HG03039 (cell line): ENCODE measurements around the gene TPM4.
"Not testable (repeated sequence)": the region's sequence is repeated elsewhere in the genome, so short reads cannot be mapped to it uniquely, and the experiment has no call there.

ENCODE experiments used
- ATAC-seq: cut with Tn5 transposase; IDR thresholded peaks from one replicate; pipeline ENCODE4 v1.9.1; 2021; ENCODE audit warnings: mild to moderate bottlenecking, moderate library complexity; ENCODE audit not compliant: unreplicated experiment

TPM4 gene

DNA sequence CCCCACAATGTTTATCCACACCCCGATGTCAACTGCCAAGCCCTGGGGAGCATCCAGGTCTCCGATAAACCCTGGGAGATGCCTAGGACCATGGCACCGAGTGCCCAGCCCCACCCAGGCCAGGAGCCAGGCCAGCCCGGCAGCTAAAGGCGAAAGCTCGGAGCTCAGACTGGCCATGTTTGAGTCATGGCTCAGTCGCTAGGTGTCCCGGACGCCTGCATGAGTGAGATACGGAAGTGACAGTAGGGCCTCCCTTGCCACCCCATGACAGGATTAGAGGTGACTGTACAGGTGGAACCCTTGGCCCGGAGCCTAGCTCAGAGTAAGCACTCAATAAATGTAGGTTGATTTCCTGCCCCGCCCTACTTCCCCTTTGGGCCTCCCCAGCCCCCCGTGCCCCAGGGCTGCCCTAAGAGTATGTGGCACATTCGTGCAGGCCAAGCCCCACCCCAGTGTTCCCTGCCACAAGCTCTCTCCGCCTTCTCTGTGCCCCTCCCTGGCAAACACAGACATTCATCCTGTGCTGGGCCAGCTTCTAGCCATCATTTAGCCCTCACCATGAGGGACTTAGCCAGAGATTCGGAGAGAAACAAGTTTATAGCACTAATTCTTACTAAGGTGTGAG, 5.8 kb upstream of the TPM4 start:
- ATAC-seq = no peak

DNA sequence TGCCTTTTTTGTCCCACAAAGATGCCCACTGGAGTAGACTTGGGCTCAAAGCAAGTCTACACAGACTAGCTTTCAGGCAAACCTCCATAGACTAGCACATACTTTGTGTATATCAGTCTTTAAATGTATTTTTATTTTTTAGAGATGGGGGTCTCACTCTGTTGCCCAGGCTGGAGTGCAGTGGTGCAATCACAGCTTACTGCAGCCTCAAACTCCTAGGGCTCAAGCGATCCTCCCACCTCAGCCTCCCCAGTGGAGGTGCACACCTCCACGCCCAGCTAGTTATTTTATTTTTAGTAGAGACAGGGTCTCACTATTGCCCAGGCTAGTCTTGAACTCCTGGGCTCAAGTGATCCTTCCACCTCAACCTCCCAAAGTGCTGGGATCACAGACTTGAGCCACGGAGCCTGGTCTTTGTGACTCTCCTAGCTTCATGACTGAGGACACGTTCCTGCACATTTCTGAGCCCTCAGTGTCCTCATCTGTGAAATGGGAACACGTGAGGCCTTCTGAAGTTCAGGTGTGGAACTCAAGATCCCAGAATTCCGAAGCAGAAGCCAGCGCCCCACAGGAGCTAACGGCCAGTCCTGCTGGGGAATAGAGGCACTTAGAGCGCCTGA, 5.1 kb upstream of the TPM4 start:
- ATAC-seq = no peak

DNA sequence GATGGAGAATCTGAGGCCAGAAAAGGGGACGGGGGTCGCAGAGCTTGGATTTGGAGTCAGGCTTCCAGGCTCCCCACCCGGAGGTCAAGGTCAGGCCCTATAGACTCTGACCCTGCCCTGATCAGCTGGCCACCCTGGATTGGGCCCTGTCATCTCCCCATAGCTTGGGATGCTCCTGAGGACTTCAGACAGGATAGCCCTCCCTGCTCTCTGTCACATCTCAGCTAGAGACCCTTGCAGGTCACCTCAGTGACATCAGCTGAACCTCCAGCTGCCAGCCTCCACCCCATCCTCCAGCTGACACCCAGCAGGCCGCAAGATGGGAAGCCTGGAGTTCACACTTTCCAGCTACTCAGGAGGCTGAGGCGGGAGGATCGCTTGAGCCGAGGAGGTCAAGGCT, 2.8 kb upstream of the TPM4 start:
- ATAC-seq = no peak

DNA sequence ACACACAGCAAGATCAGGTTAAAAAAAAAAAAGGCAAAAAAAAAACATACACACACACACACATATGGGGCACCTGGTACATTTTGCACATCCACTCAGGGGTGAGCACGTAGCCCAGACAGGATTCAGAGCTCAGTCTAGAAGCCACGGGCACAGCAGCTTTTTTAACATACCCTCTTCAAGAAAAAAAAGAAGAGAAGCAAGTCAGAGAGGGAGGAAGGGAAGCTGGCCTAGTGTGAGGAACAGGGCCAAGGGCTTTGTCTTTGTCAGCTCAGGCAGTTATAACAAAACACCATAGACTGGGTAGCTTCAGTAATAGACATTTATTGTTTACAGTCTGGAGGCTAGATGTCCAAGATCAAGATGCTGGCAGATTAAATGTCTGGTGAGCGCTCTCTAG, 2.3 kb upstream of the TPM4 start:
- ATAC-seq = no peak

DNA sequence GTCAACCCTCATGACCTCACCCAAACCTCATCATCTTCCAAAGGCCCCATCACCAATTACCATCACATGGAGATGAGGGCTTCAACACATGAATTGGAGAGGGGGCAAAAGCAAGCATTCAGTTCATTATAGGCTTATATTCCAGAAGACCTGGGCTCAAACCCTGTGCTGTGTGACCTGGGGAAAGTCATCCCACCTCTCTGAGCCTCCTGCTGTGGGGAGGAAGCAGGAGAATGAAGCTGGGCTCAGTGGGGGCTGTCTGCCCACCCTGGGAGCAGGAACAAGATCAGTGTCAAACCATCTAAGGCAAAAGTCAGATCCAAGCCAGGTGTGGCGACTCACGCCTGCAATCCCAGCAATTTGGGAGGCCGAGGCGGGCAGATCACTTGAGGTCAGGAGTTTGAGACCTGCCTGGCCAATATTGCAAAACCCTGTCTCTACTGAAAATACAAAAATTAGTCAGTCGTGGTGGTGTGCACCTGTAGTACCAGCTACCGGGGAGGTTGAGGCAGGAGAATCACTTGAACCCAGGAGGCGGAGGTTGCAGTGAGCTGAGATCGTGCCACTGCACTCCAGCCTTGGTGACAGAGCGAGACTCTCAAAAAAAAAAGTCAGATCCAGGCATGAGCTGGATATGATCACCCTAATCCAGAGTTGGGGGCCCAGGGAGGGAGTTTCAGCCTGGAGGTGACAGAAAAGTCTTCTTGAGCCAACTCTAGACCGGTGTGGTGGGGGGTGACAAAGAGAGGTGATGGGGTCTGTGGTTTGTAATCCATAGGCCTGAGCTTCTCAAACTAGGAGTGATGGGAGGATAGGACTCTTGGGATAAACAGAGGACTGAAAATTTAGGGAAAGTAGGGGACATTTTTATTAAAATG, 1.6 kb upstream of the TPM4 start:
- ATAC-seq = no peak

DNA sequence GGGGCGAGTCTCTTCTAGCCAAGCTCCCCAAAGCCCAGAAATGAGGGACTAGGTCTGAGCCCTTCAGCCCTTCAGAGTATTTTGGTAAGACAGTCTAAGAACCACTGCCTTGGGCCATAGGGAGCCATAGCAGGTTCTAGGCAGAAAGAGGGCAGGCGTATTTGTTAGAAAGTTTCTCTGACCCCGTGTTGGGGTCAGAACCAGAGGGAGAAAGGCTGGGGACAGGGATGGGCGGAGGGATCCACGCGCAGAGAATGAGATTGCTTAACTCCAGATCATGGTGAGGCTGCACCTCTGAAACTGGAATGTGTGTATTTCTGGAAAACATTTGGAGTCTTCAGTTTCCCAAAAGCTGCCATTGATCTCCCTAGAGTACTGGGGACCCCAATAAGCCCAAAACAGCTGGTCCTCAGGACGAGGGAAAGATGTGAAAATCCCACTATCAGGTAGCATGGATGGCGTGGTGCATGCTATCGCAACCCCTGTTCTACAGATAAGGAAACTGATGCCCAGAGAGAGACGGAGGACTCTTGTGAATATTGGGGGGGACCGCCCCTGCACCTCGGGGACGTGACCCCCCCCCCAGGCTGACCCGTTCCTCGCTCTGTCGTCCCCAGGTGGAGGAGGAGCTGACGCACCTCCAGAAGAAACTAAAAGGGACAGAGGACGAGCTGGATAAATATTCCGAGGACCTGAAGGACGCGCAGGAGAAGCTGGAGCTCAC, 703 bp upstream of the TPM4 start:
- no peak for ATAC-seq

DNA sequence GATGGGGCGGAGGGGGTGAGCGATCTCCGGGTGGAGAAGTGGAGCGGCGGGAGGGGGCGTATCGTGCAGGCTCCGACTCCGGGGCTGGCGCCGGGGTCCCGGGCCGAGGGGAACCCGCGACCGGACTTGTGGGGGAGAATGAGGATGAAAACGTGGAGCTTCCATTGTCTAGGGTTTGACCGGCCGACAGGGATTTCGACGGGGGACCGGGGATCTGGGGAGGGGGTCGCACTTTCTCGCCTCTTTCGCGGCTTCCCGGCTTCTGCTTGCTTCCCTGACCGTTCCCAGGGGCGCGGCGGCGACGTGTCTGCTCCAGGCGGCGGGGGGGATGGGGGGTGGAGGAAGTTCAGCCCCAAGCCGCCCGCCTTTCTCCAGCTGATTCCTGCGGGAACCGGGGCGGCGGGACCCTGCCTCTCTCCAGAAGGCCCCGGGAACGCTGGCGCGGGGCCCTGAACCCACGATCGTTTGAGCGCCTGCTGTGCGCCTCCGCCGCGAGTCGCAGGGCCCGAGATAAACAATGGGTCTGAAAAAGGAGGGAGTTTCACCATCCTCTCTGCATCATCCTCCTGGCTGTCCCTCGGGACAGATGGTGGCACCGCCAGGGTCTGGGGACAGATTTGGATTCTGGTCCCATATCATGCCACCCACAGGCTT, 790 bp downstream of the TPM4 start:
- no peak for ATAC-seq

DNA sequence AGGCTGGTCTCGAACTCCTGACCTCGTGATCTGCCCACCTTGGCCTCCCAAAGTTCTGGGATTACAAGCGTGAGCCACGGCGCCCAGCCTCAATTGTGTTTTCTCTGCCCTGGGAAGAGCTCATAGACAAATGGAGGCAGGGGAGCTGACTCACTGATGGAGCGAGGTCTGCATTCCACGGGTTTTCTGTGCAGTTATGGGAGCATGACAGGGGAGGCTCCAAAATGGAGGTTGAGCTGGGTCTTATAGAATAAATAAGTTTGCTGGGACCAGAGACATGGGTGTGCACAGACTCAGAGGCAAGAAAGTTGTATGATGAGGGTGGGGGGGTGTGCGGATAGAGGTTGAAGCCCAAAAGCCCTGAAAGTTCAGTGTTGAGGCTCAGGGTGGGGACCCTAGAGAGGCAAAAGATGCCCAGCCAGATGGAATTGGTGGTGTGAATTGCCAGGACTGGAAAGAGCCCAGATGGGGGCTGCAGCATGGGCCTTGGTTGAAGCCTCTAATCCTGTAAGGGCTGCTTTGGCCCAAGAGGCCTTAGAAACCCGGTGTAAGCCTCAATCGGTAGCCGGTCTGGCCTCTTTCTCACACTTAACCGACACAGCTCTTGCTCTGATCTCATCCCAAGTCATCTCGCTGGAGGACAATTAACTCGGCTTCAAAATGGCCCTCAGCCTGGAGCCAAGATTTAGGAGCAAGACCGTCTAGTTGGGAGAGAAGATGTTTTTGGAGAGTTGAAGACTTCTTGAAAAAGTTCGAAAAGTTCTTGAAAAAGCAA, 1.9 kb downstream of the TPM4 start:
- ATAC-seq = no peak

DNA sequence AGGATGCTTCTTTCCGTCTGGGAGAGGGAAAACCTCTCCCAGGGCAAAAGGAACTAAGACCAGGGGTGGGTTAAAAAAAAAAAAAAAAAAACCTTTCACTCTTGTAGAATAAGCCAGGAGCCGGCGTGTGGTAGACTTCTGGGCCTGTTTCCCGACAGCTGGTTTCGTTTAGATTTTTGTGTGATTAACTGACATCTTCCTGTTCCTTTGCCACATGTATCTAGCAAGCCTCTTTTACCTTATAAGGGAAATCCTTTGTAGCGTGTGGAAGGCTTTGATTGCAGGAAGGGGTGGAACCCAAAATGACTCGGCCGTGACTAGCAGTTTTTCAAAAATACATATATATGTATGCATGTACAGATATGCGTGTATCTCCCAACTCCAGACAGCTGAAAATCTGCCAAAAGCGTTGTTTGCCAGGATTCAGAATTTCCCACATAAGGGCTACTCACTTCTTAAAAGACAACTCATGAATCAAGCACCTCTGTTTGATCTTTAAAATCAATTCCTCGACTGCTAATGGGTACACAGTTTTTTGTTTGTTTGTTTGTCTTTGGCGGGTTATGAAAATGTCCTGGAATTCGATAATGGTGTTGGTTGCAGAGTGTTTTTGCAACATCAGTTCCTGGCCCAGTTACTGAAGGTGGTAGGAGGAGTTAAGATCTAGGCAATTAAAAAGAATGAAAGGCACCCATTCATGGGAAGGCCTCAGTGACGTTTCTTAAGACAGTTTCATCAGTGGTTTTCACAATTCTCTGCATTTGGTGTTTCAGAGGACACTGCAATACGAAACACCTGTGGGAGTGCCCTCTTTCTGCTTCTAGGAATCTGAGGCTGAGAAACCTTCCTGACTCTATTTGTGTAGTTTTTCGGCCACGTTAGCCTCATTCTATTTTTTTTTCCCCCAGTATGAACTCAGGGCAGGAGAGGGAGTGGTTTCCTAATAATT, 2.7 kb downstream of the TPM4 start:
- ATAC-seq = no peak

DNA sequence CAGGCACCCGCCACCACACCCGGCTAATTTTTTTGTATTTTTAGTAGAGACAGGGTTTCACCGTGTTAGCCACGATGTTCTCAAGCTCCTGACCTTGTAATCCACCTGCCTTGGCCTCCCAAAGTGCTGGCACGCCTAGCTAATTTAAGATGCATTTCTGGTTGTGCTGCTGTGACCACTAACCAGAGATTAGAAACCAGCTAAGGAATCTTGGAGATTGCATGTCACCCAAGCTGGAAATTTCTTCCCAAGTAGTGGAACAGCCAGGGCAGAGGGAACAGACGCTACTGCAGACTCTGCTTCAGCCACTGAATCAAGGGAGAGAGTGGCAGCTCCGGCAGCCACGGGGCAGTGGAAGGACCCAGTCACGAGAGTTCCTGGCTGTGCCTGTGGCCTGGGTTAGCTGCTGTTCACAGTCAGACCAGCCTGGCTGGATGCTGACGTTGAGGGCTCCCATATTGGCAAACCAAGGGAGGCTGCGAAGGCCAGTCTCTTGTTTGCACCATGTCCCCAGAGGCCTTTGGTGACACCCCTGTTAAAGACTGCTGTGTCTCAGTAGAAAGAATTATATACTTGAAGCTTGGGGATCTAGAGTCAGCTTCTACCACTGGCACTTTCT, 7.9 kb downstream of the TPM4 start:
- ATAC-seq = no peak

DNA sequence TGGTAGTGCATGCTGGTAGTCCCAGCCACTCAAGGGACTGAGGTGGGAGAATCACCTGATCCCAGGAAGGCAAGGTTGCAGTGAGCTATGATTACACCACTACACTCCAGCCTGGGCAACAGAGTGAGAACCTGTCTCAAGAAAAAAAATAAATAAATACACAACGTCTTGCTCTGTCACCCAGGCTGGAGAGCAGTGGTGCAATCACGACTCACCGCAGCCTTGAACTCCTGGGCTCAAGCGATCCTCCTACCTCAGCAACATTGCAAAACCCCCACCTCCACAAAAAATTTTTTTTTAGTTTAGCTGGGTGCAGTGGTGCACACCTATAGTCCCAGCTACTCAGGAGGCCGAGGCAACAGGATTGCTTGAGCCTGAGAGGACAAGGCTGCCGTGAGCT, 8.8 kb downstream of the TPM4 start:
- no peak for ATAC-seq

DNA sequence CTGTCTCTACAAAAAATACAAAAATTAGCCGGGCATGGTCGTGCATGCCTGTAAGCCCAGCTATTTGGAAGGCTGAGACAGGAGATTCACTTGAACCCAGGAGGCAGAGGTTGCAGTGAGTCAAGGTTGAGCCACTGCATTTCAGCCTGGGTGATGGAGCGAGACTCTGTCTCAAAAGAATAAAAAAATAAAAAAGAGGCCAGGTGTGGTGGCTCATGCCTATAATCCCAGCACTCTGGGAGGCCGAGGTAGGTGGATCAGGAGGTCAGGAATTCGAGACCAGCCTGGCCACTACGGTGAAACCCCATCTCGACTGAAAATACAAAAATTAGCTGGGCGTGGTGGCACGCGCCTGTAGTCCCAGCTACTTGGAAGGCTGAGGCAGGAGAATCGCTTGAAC, 11.1 kb downstream of the TPM4 start:
- ATAC-seq = not testable (repeated sequence)

DNA sequence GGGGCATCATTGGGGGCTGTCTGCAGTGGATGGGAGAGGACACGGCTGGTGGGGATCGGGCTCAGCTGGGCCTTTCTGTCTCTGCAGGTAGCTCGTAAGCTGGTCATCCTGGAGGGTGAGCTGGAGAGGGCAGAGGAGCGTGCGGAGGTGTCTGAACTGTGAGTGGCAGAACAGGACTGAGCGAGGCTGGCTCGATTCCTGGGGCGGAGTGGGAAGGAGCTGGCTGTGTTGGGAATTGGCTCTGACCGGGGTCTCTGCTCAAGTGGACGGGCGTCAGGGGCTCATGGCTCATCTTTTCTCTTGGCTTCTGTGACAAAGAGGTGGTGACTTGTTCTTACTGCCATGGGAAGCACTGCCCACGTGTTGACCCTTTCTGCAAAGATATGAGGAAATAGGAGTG, 11.6 kb downstream of the TPM4 start:
- ATAC-seq = no peak

DNA sequence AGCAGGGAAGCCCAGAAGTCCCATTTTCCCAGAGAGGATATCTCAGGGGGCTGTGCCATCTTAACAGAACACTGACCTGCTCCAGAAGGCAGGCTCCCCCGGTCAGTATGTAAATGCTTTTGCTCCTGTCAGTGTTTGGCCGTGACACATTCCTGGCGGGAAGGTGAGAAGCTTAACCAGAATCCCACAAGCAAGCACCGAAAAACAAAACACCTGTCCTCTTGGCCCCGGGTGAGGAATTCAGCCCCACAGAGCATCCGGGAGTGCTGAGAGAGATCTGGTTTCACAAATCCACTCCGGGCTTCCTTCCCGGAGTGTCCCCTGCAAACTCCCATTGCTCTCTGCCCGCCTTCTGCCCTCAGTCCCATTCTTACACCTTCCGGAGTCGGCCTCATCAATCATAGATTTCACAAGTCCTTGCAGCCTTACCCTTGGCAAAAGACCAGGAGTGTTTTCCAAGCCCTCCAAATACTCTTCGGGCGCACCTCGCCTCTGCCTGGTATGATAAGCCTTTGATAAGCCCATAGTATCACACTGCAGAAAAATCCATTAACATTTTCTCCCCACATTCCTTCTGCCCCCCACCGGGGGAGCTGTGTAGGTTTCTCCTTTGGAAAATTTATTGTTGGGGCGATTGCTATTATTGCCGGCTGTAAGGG, 12.2 kb downstream of the TPM4 start:
- no peak for ATAC-seq

DNA sequence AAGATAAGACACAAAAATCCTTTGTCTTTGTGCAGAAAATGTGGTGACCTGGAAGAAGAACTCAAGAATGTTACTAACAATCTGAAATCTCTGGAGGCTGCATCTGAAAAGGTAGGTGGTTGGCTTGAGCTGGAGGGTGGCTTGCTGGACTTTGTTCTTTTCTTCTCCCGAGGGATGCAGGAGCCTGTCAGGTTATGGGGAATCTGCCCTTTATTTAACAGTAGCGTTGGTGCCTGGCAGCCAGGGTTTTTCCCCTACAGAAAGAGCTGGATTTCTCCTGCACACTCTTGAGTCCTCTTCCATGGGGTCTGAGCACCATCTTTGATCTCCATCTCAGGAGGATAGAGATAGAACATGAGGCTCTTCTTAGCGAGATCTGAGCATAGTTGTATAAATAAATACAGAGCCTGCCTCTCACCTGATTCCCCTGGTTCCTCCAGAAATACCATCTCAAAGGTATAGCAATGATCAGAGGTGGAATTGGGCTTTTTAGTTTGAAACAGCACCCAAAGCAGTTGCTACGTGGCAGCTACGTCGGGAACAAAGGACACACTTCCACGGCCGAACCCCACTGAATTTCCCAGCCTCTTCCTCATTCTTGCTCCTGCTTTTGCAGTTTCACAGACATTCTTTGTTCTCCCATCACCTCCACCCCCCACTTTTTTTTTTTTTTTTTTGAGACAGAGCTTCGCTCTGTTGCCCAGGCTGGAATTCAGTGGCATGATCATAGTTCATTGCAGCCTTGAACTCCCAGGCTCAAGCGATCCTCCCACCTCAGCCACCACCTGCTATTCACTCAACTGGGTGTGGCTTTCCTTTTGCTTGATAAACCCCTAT, 12.9 kb downstream of the TPM4 start:
- no peak for ATAC-seq

DNA sequence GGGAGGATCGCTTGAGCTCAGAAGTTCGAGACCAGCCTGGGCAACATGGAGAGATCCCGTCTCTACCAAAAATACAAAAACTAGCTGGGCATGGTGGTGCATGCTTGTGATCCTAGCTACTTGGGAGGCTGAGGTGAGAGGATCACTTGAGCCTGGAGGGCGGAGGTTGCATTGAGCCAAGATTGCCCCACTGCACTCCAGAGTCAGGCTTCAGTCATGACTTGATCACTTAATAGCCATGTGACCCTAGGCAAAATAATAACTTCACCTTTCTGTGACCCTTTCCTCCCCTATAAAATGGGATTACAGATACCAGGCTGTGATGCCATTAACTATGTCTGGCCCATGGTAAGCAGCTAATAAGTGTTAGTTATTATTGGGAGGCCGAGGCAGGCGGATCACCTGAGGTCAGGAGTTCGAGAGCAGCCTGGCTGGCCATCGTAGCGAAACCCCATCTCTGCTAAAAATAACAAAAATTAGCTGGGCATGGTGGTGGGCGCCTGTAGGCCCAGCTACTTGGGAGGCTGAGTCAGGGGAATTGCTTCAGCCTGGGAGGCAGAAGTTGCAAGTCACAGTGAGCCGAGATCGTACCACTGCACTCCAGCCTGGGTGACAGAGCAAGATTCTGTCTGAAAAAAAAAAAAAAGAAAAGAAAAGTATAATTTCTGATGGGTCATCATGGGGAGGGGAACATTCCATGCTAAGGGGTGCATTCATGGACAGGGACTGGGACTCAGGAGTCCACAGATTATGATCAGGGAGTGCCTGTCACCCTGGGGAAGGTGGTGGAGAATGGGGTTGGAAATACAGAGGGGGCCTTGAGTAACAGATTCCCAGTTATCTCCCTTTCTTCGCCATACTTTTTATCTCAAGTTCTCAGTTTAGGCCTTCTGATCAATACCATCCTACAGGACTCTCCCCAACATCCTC, 15.5 kb downstream of the TPM4 start:
- no peak for ATAC-seq
